Measurements from ENCODE around the gene IDUA.

The IDUA gene

GRCh38 chr4:958314-958665 is 28.6 kb upstream of the IDUA start:
- H3K18ac ChIP-seq (ENCODE audit: low read depth in 1 of 2, low read length in 2 of 2) = no peak overlapping the region
- no peak overlapping the region for H3K4me3 ChIP-seq (ENCODE audit: insufficient read depth in 1 of 2, low read depth in 1 of 2, low read length in 2 of 2)
- H3K79me1 ChIP-seq (replicated peaks; ENCODE audit: low read length, poor library complexity, severe bottlenecking) = no peaks in the 10 kb centered on the region
- H2AK5ac ChIP-seq (ENCODE audit: low read length, severe bottlenecking) = no peak overlapping the region
- no peak for DNase-seq
- H3K23ac ChIP-seq (ENCODE audit: low read length in 2 of 2) = no peak overlapping the region
- H3K4me2 ChIP-seq (ENCODE audit: low read length, poor library complexity, severe bottlenecking) = no peak overlapping the region
- H3K27me3 ChIP-seq (ENCODE audit: control insufficient read depth in 1 of 2, insufficient read depth in 1 of 2, low read length in 2 of 2) = no peaks in the 10 kb centered on the region
- H3K9me3 ChIP-seq (ENCODE audit: control insufficient read depth, low read length) = no peaks in the 10 kb centered on the region
- no peak overlapping the region for H4K8ac ChIP-seq (ENCODE audit: low read length)
- H3K4me1 ChIP-seq (ENCODE audit: control insufficient read depth, insufficient read depth, low read depth, low read length) = peaks cover 5% of the 10 kb centered on the region
- no peak overlapping the region for H2BK15ac ChIP-seq (ENCODE audit: low read depth, poor library complexity, severe bottlenecking)
- H3K27ac ChIP-seq (ENCODE audit: low read length, poor library complexity, severe bottlenecking) = no peak overlapping the region
- no peak overlapping the region for H2AFZ ChIP-seq (ENCODE audit: low read depth, low read length)
- no peak overlapping the region for H2BK5ac ChIP-seq (ENCODE audit: low read depth, low read length, poor library complexity, severe bottlenecking)
- no peak overlapping the region for H4K91ac ChIP-seq (ENCODE audit: low read length)
- peaks cover 65 to 85% of the 10 kb centered on the region in 2 experiments for H3K36me3 ChIP-seq (ENCODE audit: control insufficient read depth in 1 of 2, insufficient read depth in 2 of 2, low read depth in 1 of 2, low read length in 2 of 2)
- H2BK12ac ChIP-seq (ENCODE audit: low read length in 2 of 2) = no peak overlapping the region
- H3K9ac ChIP-seq (ENCODE audit: low read length) = no peak overlapping the region
- no peak overlapping the region for H2BK120ac ChIP-seq (ENCODE audit: low read depth, low read length)
- H3K4ac ChIP-seq (ENCODE audit: low read depth in 1 of 2, low read length in 2 of 2) = no peak overlapping the region
- 97% methylated on average over 17 of the region's 17 CpGs for WGBS
- peak overlapping the region in 1 of 2 experiments; percentile 10 for H3K14ac ChIP-seq (ENCODE audit: low read length in 2 of 2)

GRCh38 chr4:958696-959337 is 28.0 kb upstream of the IDUA start:
- H3K27ac ChIP-seq (ENCODE audit: low read length, poor library complexity, severe bottlenecking) = no peak overlapping the region
- 87% methylated on average over 16 of the region's 17 CpGs for WGBS

GRCh38 chr4:959338-960139 is 27.3 kb upstream of the IDUA start:
- no peaks in the 10 kb centered on the region for H3K9me3 ChIP-seq (ENCODE audit: control insufficient read depth, low read length)
- no peaks in the 10 kb centered on the region for H3K79me1 ChIP-seq (replicated peaks; ENCODE audit: low read length, poor library complexity, severe bottlenecking)
- H2AK5ac ChIP-seq (ENCODE audit: low read length, severe bottlenecking) = no peak overlapping the region
- H2BK15ac ChIP-seq (ENCODE audit: low read depth, poor library complexity, severe bottlenecking) = no peak overlapping the region
- no peak overlapping the region for H4K8ac ChIP-seq (ENCODE audit: low read length)
- H3K23ac ChIP-seq (ENCODE audit: low read length in 2 of 2) = no peak overlapping the region
- H3K4me1 ChIP-seq (ENCODE audit: control insufficient read depth, insufficient read depth, low read depth, low read length) = peaks cover 5% of the 10 kb centered on the region
- no peak overlapping the region for H3K27ac ChIP-seq (ENCODE audit: low read length, poor library complexity, severe bottlenecking)
- H3K4me3 ChIP-seq (ENCODE audit: insufficient read depth in 1 of 2, low read depth in 1 of 2, low read length in 2 of 2) = no peak overlapping the region
- H3K27me3 ChIP-seq (ENCODE audit: control insufficient read depth in 1 of 2, insufficient read depth in 1 of 2, low read length in 2 of 2) = no peaks in the 10 kb centered on the region
- H3K18ac ChIP-seq (ENCODE audit: low read depth in 1 of 2, low read length in 2 of 2) = no peak overlapping the region
- peaks cover 59 to 93% of the 10 kb centered on the region in 2 experiments for H3K36me3 ChIP-seq (ENCODE audit: control insufficient read depth in 1 of 2, insufficient read depth in 2 of 2, low read depth in 1 of 2, low read length in 2 of 2)
- DNase-seq = no peak
- H3K4me2 ChIP-seq (ENCODE audit: low read length, poor library complexity, severe bottlenecking) = no peak overlapping the region
- no peak overlapping the region for H2BK120ac ChIP-seq (ENCODE audit: low read depth, low read length)
- WGBS = 92% methylated on average over 24 of the region's 24 CpGs
- H2BK12ac ChIP-seq (ENCODE audit: low read length in 2 of 2) = no peak overlapping the region
- no peak overlapping the region for H2AFZ ChIP-seq (ENCODE audit: low read depth, low read length)
- H3K14ac ChIP-seq (ENCODE audit: low read length in 2 of 2) = no peak overlapping the region
- H4K91ac ChIP-seq (ENCODE audit: low read length) = peak overlapping the region; percentile 7
- no peak overlapping the region for H3K9ac ChIP-seq (ENCODE audit: low read length)
- H2BK5ac ChIP-seq (ENCODE audit: low read depth, low read length, poor library complexity, severe bottlenecking) = no peak overlapping the region
- no peak overlapping the region for H3K4ac ChIP-seq (ENCODE audit: low read depth in 1 of 2, low read length in 2 of 2)

More at GRCh38 chr4:958696-959337, 28.0 kb upstream of the IDUA start:
- H3K14ac ChIP-seq (ENCODE audit: low read length in 2 of 2) = no peak overlapping the region
- no peak overlapping the region for H3K9ac ChIP-seq (ENCODE audit: low read length)
- H2BK15ac ChIP-seq (ENCODE audit: low read depth, poor library complexity, severe bottlenecking) = no peak overlapping the region
- no peak overlapping the region for H4K91ac ChIP-seq (ENCODE audit: low read length)
- H2BK5ac ChIP-seq (ENCODE audit: low read depth, low read length, poor library complexity, severe bottlenecking) = no peak overlapping the region
- H3K4me1 ChIP-seq (ENCODE audit: control insufficient read depth, insufficient read depth, low read depth, low read length) = peaks cover 5% of the 10 kb centered on the region
- no peaks in the 10 kb centered on the region for H3K9me3 ChIP-seq (ENCODE audit: control insufficient read depth, low read length)
- H3K27me3 ChIP-seq (ENCODE audit: control insufficient read depth in 1 of 2, insufficient read depth in 1 of 2, low read length in 2 of 2) = no peaks in the 10 kb centered on the region
- no peak overlapping the region for H3K18ac ChIP-seq (ENCODE audit: low read depth in 1 of 2, low read length in 2 of 2)
- no peak overlapping the region for H3K23ac ChIP-seq (ENCODE audit: low read length in 2 of 2)
- H4K8ac ChIP-seq (ENCODE audit: low read length) = no peak overlapping the region
- no peak overlapping the region for H2BK12ac ChIP-seq (ENCODE audit: low read length in 2 of 2)
- H2BK120ac ChIP-seq (ENCODE audit: low read depth, low read length) = no peak overlapping the region
- no peak overlapping the region for H2AK5ac ChIP-seq (ENCODE audit: low read length, severe bottlenecking)
- H2AFZ ChIP-seq (ENCODE audit: low read depth, low read length) = no peak overlapping the region
- peaks cover 60 to 86% of the 10 kb centered on the region in 2 experiments for H3K36me3 ChIP-seq (ENCODE audit: control insufficient read depth in 1 of 2, insufficient read depth in 2 of 2, low read depth in 1 of 2, low read length in 2 of 2)
- no peak overlapping the region for H3K4ac ChIP-seq (ENCODE audit: low read depth in 1 of 2, low read length in 2 of 2)
- DNase-seq = no peak
- no peak overlapping the region for H3K4me3 ChIP-seq (ENCODE audit: insufficient read depth in 1 of 2, low read depth in 1 of 2, low read length in 2 of 2)
- H3K4me2 ChIP-seq (ENCODE audit: low read length, poor library complexity, severe bottlenecking) = no peak overlapping the region
- H3K79me1 ChIP-seq (replicated peaks; ENCODE audit: low read length, poor library complexity, severe bottlenecking) = no peaks in the 10 kb centered on the region

GRCh38 chr4:960140-960635 is 26.7 kb upstream of the IDUA start:
- Histone ChIP-seq H4K8ac (ENCODE audit: low read length) (no peak overlapping the region), H2BK5ac (ENCODE audit: low read depth, low read length, poor library complexity, severe bottlenecking) (no peak overlapping the region), H3K27ac (ENCODE audit: low read length, poor library complexity, severe bottlenecking) (no peak overlapping the region), H2BK120ac (ENCODE audit: low read depth, low read length) (no peak overlapping the region), H2AK5ac (ENCODE audit: low read length, severe bottlenecking) (no peak overlapping the region), H3K4me2 (ENCODE audit: low read length, poor library complexity, severe bottlenecking) (no peak overlapping the region), H3K4ac (ENCODE audit: low read depth in 1 of 2, low read length in 2 of 2) (no peak overlapping the region), H3K18ac (ENCODE audit: low read depth in 1 of 2, low read length in 2 of 2) (no peak overlapping the region), H3K9me3 (ENCODE audit: control insufficient read depth, low read length) (no peaks in the 10 kb centered on the region), H3K79me1 (replicated peaks; ENCODE audit: low read length, poor library complexity, severe bottlenecking) (no peaks in the 10 kb centered on the region), H3K4me1 (ENCODE audit: control insufficient read depth, insufficient read depth, low read depth, low read length) (peaks cover 6% of the 10 kb centered on the region), H3K27me3 (ENCODE audit: control insufficient read depth in 1 of 2, insufficient read depth in 1 of 2, low read length in 2 of 2) (no peaks in the 10 kb centered on the region), H2BK15ac (ENCODE audit: low read depth, poor library complexity, severe bottlenecking) (no peak overlapping the region), H3K14ac (ENCODE audit: low read length in 2 of 2) (no peak overlapping the region), H3K9ac (ENCODE audit: low read length) (no peak overlapping the region), H3K23ac (ENCODE audit: low read length in 2 of 2) (no peak overlapping the region), H2AFZ (ENCODE audit: low read depth, low read length) (no peak overlapping the region), H3K36me3 (ENCODE audit: control insufficient read depth in 1 of 2, insufficient read depth in 2 of 2, low read depth in 1 of 2, low read length in 2 of 2) (peaks cover 63 to 96% of the 10 kb centered on the region in 2 experiments), H3K4me3 (ENCODE audit: insufficient read depth in 1 of 2, low read depth in 1 of 2, low read length in 2 of 2) (no peak overlapping the region), H4K91ac (ENCODE audit: low read length) (no peak overlapping the region), H2BK12ac (ENCODE audit: low read length in 2 of 2) (no peak overlapping the region)
- 95% methylated on average over 16 of the region's 16 CpGs for WGBS
- DNase-seq = no peak

Data from mesenchymal stem cell (in vitro differentiated cells and primary cell).